ENCODE results near the gene S100P. TPM values are rescaled to one million over a fixed set of nuclear protein-coding genes. Genes with fewer than 3 reads are reported as not detected.
"Not testable (repeated sequence)": the region's sequence is repeated elsewhere in the genome, so short reads cannot be mapped to it uniquely, and the experiment has no call there.

S100P gene
- polyA plus RNA-seq, 1 donor, result 5.0 TPM

GRCh38 chr4:6722891-6723290 lies 29.2 kb downstream of the S100P start:
- Histone ChIP-seq H3K27me3 (ENCODE audit: control insufficient read depth, insufficient read depth, low read length) (no peaks in the 10 kb centered on the region), H3K36me3 (ENCODE audit: control insufficient read depth, insufficient read depth, low read length) (no peaks in the 10 kb centered on the region), H3K9me3 (ENCODE audit: control insufficient read depth, low read depth, low read length) (no peaks in the 10 kb centered on the region), H3K4me1 (ENCODE audit: control insufficient read depth, insufficient read depth, low read length) (peaks cover 5% of the 10 kb centered on the region), H3K27ac (ENCODE audit: low read length) (no peak overlapping the region), H3K4me3 (ENCODE audit: low read length) (no peak overlapping the region)
- DNase-seq, result no peak
- WGBS (ENCODE audit: insufficient coverage, low lambda C conversion rate), result no CpG with 5 or more reads among the region's 12 CpGs

GRCh38 chr4:6723851-6724250 lies 30.2 kb downstream of the S100P start:
- Histone ChIP-seq H3K4me3 (ENCODE audit: low read length) (no peak overlapping the region), H3K27ac (ENCODE audit: low read length) (no peak overlapping the region), H3K36me3 (ENCODE audit: control insufficient read depth, insufficient read depth, low read length) (no peaks in the 10 kb centered on the region), H3K4me1 (ENCODE audit: control insufficient read depth, insufficient read depth, low read length) (peaks cover 5% of the 10 kb centered on the region), H3K9me3 (ENCODE audit: control insufficient read depth, low read depth, low read length) (no peaks in the 10 kb centered on the region), H3K27me3 (ENCODE audit: control insufficient read depth, insufficient read depth, low read length) (no peaks in the 10 kb centered on the region)
- no peak for DNase-seq
- no CpG with 5 or more reads among the region's 8 CpGs for WGBS (ENCODE audit: insufficient coverage, low lambda C conversion rate)

- no peak for DNase-seq
- no peaks in the 10 kb centered on the region for H3K9me3 ChIP-seq (ENCODE audit: control insufficient read depth, low read depth, low read length)
- H3K4me3 ChIP-seq (ENCODE audit: low read length), result no peak overlapping the region
- no CpG with 5 or more reads among the region's 21 CpGs for WGBS (ENCODE audit: insufficient coverage, low lambda C conversion rate)
- no peaks in the 10 kb centered on the region for H3K27me3 ChIP-seq (ENCODE audit: control insufficient read depth, insufficient read depth, low read length)
- H3K36me3 ChIP-seq (ENCODE audit: control insufficient read depth, insufficient read depth, low read length), result no peaks in the 10 kb centered on the region
- no peak overlapping the region for H3K27ac ChIP-seq (ENCODE audit: low read length)
- H3K4me1 ChIP-seq (ENCODE audit: control insufficient read depth, insufficient read depth, low read length), result peaks cover 5% of the 10 kb centered on the region
Measured at GRCh38 chr4:6724421-6725111, 30.9 kb downstream of the S100P start.

GRCh38 chr4:6725427-6725961 lies 31.8 kb downstream of the S100P start:
- not testable (repeated sequence) for H3K9me3 ChIP-seq (ENCODE audit: control insufficient read depth, low read depth, low read length); DNase-seq
- WGBS (ENCODE audit: insufficient coverage, low lambda C conversion rate), result 90% methylated on average over 5 of the region's 16 CpGs

GRCh38 chr4:6727081-6727942 lies 33.6 kb downstream of the S100P start:
- no peaks in the 10 kb centered on the region for H3K36me3 ChIP-seq (ENCODE audit: control insufficient read depth, insufficient read depth, low read length)
- no peaks in the 10 kb centered on the region for H3K4me1 ChIP-seq (ENCODE audit: control insufficient read depth, insufficient read depth, low read length)
- no peak for DNase-seq
- no peak overlapping the region for H3K4me3 ChIP-seq (ENCODE audit: low read length)
- no peaks in the 10 kb centered on the region for H3K9me3 ChIP-seq (ENCODE audit: control insufficient read depth, low read depth, low read length)
- no CpG with 5 or more reads among the region's 31 CpGs for WGBS (ENCODE audit: insufficient coverage, low lambda C conversion rate)
- no peaks in the 10 kb centered on the region for H3K27me3 ChIP-seq (ENCODE audit: control insufficient read depth, insufficient read depth, low read length)
- no peak overlapping the region for H3K27ac ChIP-seq (ENCODE audit: low read length)

More at GRCh38 chr4:6725427-6725961, 31.8 kb downstream of the S100P start:
- not testable (repeated sequence) for H3K36me3 ChIP-seq (ENCODE audit: control insufficient read depth, insufficient read depth, low read length); H3K4me1 ChIP-seq (ENCODE audit: control insufficient read depth, insufficient read depth, low read length); H3K4me3 ChIP-seq (ENCODE audit: low read length); H3K27me3 ChIP-seq (ENCODE audit: control insufficient read depth, insufficient read depth, low read length); H3K27ac ChIP-seq (ENCODE audit: low read length)

- H3K4me3 ChIP-seq (ENCODE audit: low read length), result no peak overlapping the region
- no peak overlapping the region for H3K27ac ChIP-seq (ENCODE audit: low read length)
- no peaks in the 10 kb centered on the region for H3K36me3 ChIP-seq (ENCODE audit: control insufficient read depth, insufficient read depth, low read length)
- DNase-seq, result no peak
- no peaks in the 10 kb centered on the region for H3K27me3 ChIP-seq (ENCODE audit: control insufficient read depth, insufficient read depth, low read length)
- no CpG with 5 or more reads among the region's 3 CpGs for WGBS (ENCODE audit: insufficient coverage, low lambda C conversion rate)
- H3K9me3 ChIP-seq (ENCODE audit: control insufficient read depth, low read depth, low read length), result no peaks in the 10 kb centered on the region
- no peaks in the 10 kb centered on the region for H3K4me1 ChIP-seq (ENCODE audit: control insufficient read depth, insufficient read depth, low read length)
Measured at GRCh38 chr4:6727943-6728250, 34.2 kb downstream of the S100P start.

- Histone ChIP-seq H3K27ac (ENCODE audit: low read length) (no peak overlapping the region), H3K36me3 (ENCODE audit: control insufficient read depth, insufficient read depth, low read length) (no peaks in the 10 kb centered on the region), H3K4me3 (ENCODE audit: low read length) (no peak overlapping the region), H3K27me3 (ENCODE audit: control insufficient read depth, insufficient read depth, low read length) (no peaks in the 10 kb centered on the region), H3K4me1 (ENCODE audit: control insufficient read depth, insufficient read depth, low read length) (no peaks in the 10 kb centered on the region), H3K9me3 (ENCODE audit: control insufficient read depth, low read depth, low read length) (no peaks in the 10 kb centered on the region)
- WGBS (ENCODE audit: insufficient coverage, low lambda C conversion rate), result no CpG with 5 or more reads among the region's 15 CpGs
- no peak for DNase-seq
Measured at GRCh38 chr4:6728320-6729029, 34.8 kb downstream of the S100P start.

- Histone ChIP-seq H3K27me3 (ENCODE audit: control insufficient read depth, insufficient read depth, low read length) (no peaks in the 10 kb centered on the region), H3K27ac (ENCODE audit: low read length) (no peak overlapping the region), H3K4me1 (ENCODE audit: control insufficient read depth, insufficient read depth, low read length) (no peaks in the 10 kb centered on the region), H3K4me3 (ENCODE audit: low read length) (no peak overlapping the region), H3K9me3 (ENCODE audit: control insufficient read depth, low read depth, low read length) (no peaks in the 10 kb centered on the region), H3K36me3 (ENCODE audit: control insufficient read depth, insufficient read depth, low read length) (no peaks in the 10 kb centered on the region)
- no peak for DNase-seq
- no CpG with 5 or more reads among the region's 20 CpGs for WGBS (ENCODE audit: insufficient coverage, low lambda C conversion rate)
Measured at GRCh38 chr4:6730603-6731317, 37.1 kb downstream of the S100P start.

- no peak for DNase-seq
- Histone ChIP-seq H3K4me3 (ENCODE audit: low read length) (no peak overlapping the region), H3K4me1 (ENCODE audit: control insufficient read depth, insufficient read depth, low read length) (no peaks in the 10 kb centered on the region), H3K27ac (ENCODE audit: low read length) (no peak overlapping the region), H3K36me3 (ENCODE audit: control insufficient read depth, insufficient read depth, low read length) (no peaks in the 10 kb centered on the region), H3K27me3 (ENCODE audit: control insufficient read depth, insufficient read depth, low read length) (no peaks in the 10 kb centered on the region), H3K9me3 (ENCODE audit: control insufficient read depth, low read depth, low read length) (no peaks in the 10 kb centered on the region)
- WGBS (ENCODE audit: insufficient coverage, low lambda C conversion rate), result no CpG with 5 or more reads among the region's 8 CpGs
Measured at GRCh38 chr4:6731318-6731675, 37.6 kb downstream of the S100P start.

GRCh38 chr4:6731780-6732179 lies 38.1 kb downstream of the S100P start:
- no peaks in the 10 kb centered on the region for H3K36me3 ChIP-seq (ENCODE audit: control insufficient read depth, insufficient read depth, low read length)
- H3K27me3 ChIP-seq (ENCODE audit: control insufficient read depth, insufficient read depth, low read length), result no peaks in the 10 kb centered on the region
- H3K9me3 ChIP-seq (ENCODE audit: control insufficient read depth, low read depth, low read length), result no peaks in the 10 kb centered on the region
- H3K4me3 ChIP-seq (ENCODE audit: low read length), result no peak overlapping the region
- no peaks in the 10 kb centered on the region for H3K4me1 ChIP-seq (ENCODE audit: control insufficient read depth, insufficient read depth, low read length)
- no peak overlapping the region for H3K27ac ChIP-seq (ENCODE audit: low read length)
- 89% methylated on average over 3 of the region's 6 CpGs for WGBS (ENCODE audit: insufficient coverage, low lambda C conversion rate)
- no peak for DNase-seq

Measured in large intestine (tissue), 3 donors.